HEK293 (cell line): Measurements from ENCODE around the gene LINC00632.

Source experiments
- CTCF ChIA-PET: fragments of 350-600 bp; formaldehyde crosslinking; extraction: SDS; loops from one replicate; lab custom pipeline; 2021; ENCODE audit warnings: antibody characterized with exemption; lab: Yijun Ruan, JAX
- POLR2A ChIA-PET: fragments of 300-600 bp; formaldehyde crosslinking; extraction: SDS; loops from one replicate; lab custom pipeline; 2020; ENCODE audit warnings: antibody characterized with exemption, inconsistent platforms; lab: Yijun Ruan, JAX
- H3K27ac ChIP-seq: fragments of 200-500 bp; sonication (Bioruptor generic); 2 replicates; pipeline ENCODE4 v1.5.1; 2014; ENCODE audit warnings: low read depth, low read length, control low read depth, inconsistent platforms; ENCODE audit errors: extremely low read depth
- H3K36me3 ChIP-seq, 2 experiments: fragments of 200-500 bp in 1 of 2; sonication (Bioruptor generic) in 1 of 2; 1 replicate in 1 of 2; 2 replicates in 1 of 2; pipeline ENCODE4 v1.5.1; 2014 to 2017; ENCODE audit warnings: inconsistent platforms in 2 of 2, low read length in 2 of 2; ENCODE audit not compliant: control insufficient read depth in 2 of 2, insufficient read depth in 1 of 2
- H3K4me1 ChIP-seq: fragments of 200-500 bp; sonication (Bioruptor generic); 2 replicates; pipeline ENCODE4 v1.5.1; 2014; ENCODE audit warnings: mild to moderate bottlenecking, low read length, inconsistent platforms; ENCODE audit not compliant: control insufficient read depth, insufficient read depth
- H3K4me3 ChIP-seq: 2 replicates; pipeline ENCODE4 v1.5.1; 2011; ENCODE audit warnings: low read depth, mild to moderate bottlenecking, control low read depth, low read length, moderate library complexity
- H3K9me3 ChIP-seq: fragments of 200-500 bp; sonication (Bioruptor generic); 2 replicates; pipeline ENCODE4 v1.5.1; 2014; ENCODE audit warnings: low read depth, low read length, inconsistent platforms; ENCODE audit not compliant: control insufficient read depth, insufficient read depth
- EGR2 ChIP-seq: fragments of 450-650 bp; formaldehyde crosslinking; IDR thresholded peaks from 2 replicates; pipeline ENCODE4 v1.5.1; 2016; ENCODE audit warnings: low read depth, missing biosample characterization, missing genetic modification characterization
- GFI1B ChIP-seq: fragments of 450-650 bp; formaldehyde crosslinking; IDR thresholded peaks from 2 replicates; pipeline ENCODE4 v1.5.1; 2016; ENCODE audit warnings: missing biosample characterization, missing genetic modification characterization
- GLI2 ChIP-seq: fragments of 450-650 bp; formaldehyde crosslinking; IDR thresholded peaks from 2 replicates; pipeline ENCODE4; 2017; ENCODE audit warnings: missing biosample characterization, missing genetic modification characterization, low read depth, borderline replicate concordance
- KLF1 ChIP-seq: fragments of 450-650 bp; formaldehyde crosslinking; IDR thresholded peaks from 2 replicates; pipeline ENCODE4 v1.5.1; 2016; ENCODE audit warnings: missing biosample characterization, missing genetic modification characterization
- KLF7 ChIP-seq: fragments of 450-650 bp; formaldehyde crosslinking; IDR thresholded peaks from 2 replicates; pipeline ENCODE4 v1.5.1; 2016; ENCODE audit warnings: missing biosample characterization, missing genetic modification characterization, borderline replicate concordance
- PRDM4 ChIP-seq: fragments of 450-650 bp; formaldehyde crosslinking; IDR thresholded peaks from 2 replicates; pipeline ENCODE4 v1.5.1; 2017; ENCODE audit warnings: missing biosample characterization, missing genetic modification characterization
- REPIN1 ChIP-seq: fragments of 450-650 bp; formaldehyde crosslinking; IDR thresholded peaks from 2 replicates; pipeline ENCODE4 v1.5.1; 2017; ENCODE audit warnings: missing biosample characterization, missing genetic modification characterization, low read depth
- SCRT1 ChIP-seq: fragments of 450-650 bp; formaldehyde crosslinking; IDR thresholded peaks from 2 replicates; pipeline ENCODE4 v1.5.1; 2016; ENCODE audit warnings: missing biosample characterization, missing genetic modification characterization, borderline replicate concordance
- SP3 ChIP-seq: fragments of 450-650 bp; formaldehyde crosslinking; IDR thresholded peaks from 2 replicates; pipeline ENCODE4 v1.5.1; 2016; ENCODE audit warnings: missing biosample characterization, missing genetic modification characterization
- WT1 ChIP-seq: fragments of 450-650 bp; formaldehyde crosslinking; IDR thresholded peaks from 2 replicates; pipeline ENCODE4 v1.5.1; 2016; ENCODE audit warnings: missing biosample characterization, missing genetic modification characterization
- ZBTB17 ChIP-seq: fragments of 450-650 bp; formaldehyde crosslinking; IDR thresholded peaks from 2 replicates; pipeline ENCODE4 v1.5.1; 2016; ENCODE audit warnings: missing biosample characterization, missing genetic modification characterization
- ZFP41 ChIP-seq: fragments of 450-650 bp; formaldehyde crosslinking; IDR thresholded peaks from 2 replicates; pipeline ENCODE4 v1.5.1; 2016; ENCODE audit warnings: missing biosample characterization, missing genetic modification characterization, borderline replicate concordance
- ZNF114 ChIP-seq: fragments of 450-650 bp; formaldehyde crosslinking; IDR thresholded peaks from 2 replicates; pipeline ENCODE4 v1.5.0; 2017; ENCODE audit warnings: missing biosample characterization, missing genetic modification characterization
- ZNF155 ChIP-seq: fragments of 450-650 bp; formaldehyde crosslinking; IDR thresholded peaks from 2 replicates; pipeline ENCODE4 v1.5.1; 2016; ENCODE audit warnings: missing biosample characterization, missing genetic modification characterization
- ZNF202 ChIP-seq: fragments of 450-650 bp; formaldehyde crosslinking; IDR thresholded peaks from 2 replicates; pipeline ENCODE4 v1.5.1; 2016; ENCODE audit warnings: missing biosample characterization, missing genetic modification characterization, borderline replicate concordance
- ZNF274 ChIP-seq, 2 experiments: fragments of 200-500 bp in 1 of 2; fragments of 450-650 bp in 1 of 2; sonication (Bioruptor generic) in 1 of 2; formaldehyde crosslinking in 1 of 2; IDR thresholded peaks; 2 replicates each; pipeline versions ENCODE4 v1.5.1 to v1.6.1; 2014 to 2016; ENCODE audit warnings: borderline replicate concordance in 1 of 2, inconsistent platforms in 1 of 2, low read length in 1 of 2, missing biosample characterization in 1 of 2, missing genetic modification characterization in 1 of 2
- ZNF518A ChIP-seq: fragments of 450-650 bp; formaldehyde crosslinking; conservative IDR thresholded peaks from 2 replicates; pipeline ENCODE4 v1.5.1; 2016; ENCODE audit warnings: low read depth, missing biosample characterization, missing genetic modification characterization
- ZNF785 ChIP-seq: fragments of 450-650 bp; formaldehyde crosslinking; IDR thresholded peaks from 2 replicates; pipeline ENCODE4 v1.5.1; 2016; ENCODE audit warnings: missing biosample characterization, missing genetic modification characterization
- ZNF830 ChIP-seq: fragments of 450-650 bp; IDR thresholded peaks from 2 replicates; pipeline ENCODE4 v1.5.0; 2018; ENCODE audit warnings: missing biosample characterization, missing genetic modification characterization, low read depth, mild to moderate bottlenecking, moderate library complexity
- ZSCAN30 ChIP-seq: fragments of 450-650 bp; IDR thresholded peaks from 2 replicates; pipeline ENCODE4 v1.5.1; 2018; ENCODE audit warnings: missing biosample characterization, mild to moderate bottlenecking, missing genetic modification characterization, moderate library complexity
- ZXDB ChIP-seq: fragments of 450-650 bp; formaldehyde crosslinking; IDR thresholded peaks from 2 replicates; pipeline ENCODE4 v1.5.1; 2016; ENCODE audit warnings: missing biosample characterization, missing genetic modification characterization
- TF ChIP-seq, protein P1 (sequence below): fragments of 450-650 bp; formaldehyde crosslinking; IDR thresholded peaks from 2 replicates; pipeline ENCODE4 v1.5.1; 2016; ENCODE audit warnings: missing biosample characterization, missing genetic modification characterization

Gene LINC00632

DNA sequence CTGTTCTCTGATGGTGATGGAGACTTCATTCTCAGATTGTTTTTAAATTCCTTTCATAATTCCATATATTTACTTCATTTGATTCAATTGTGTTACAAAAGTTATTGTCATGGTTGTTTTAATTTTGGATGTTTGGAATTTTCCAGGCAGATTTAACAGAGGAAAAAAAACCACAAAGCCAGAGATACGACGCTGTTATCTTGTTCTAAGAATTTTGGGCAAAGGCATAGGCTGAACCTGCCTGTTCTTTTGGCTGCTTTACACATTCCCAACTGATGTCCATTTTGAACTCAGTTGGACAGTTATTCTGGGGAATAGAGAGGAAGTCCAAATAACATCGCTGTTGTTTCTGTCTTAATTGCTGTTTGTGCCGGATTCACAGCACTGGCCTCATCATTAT is 65.7 kb downstream of the LINC00632 start:
- no peak overlapping the region for H3K4me3 ChIP-seq
- H3K27ac ChIP-seq, result no peak overlapping the region
- no peaks in the 10 kb centered on the region for H3K4me1 ChIP-seq
- TF ChIP-seq ZFP41 (tag by site-specific recombination) (no peak), GLI2 (no peak), REPIN1 (tag by site-specific recombination) (no peak)
- no peaks in the 10 kb centered on the region for H3K9me3 ChIP-seq
- ChIA-PET CTCF (interaction anchor here (1.3 kb wide), 1 partner anchor 9 kb away, joined by 3 read pairs; no protein-coding TSS in a partner anchor), POLR2A (no interaction called here)
- peaks cover 0 to 19% of the 10 kb centered on the region in 2 experiments; a peak in 1 of 3 replicates for H3K36me3 ChIP-seq

GRCh38 chrX:140776320-140776719 is 66.8 kb downstream of the LINC00632 start:
- ChIA-PET POLR2A (no interaction called here), CTCF (interaction anchor here (0.7 kb wide), 1 partner anchor 381 kb away, joined by 4 read pairs; no protein-coding TSS in a partner anchor)
- no peak overlapping the region for H3K27ac ChIP-seq
- no peak for TF ChIP-seq ZNF518A (tag by site-specific recombination)
- no peak for TF ChIP-seq ZNF155 (tag by site-specific recombination)
- no peak for TF ChIP-seq ZBTB17
- TF ChIP-seq ZSCAN30 (tag by site-specific recombination), result no peak
- TF ChIP-seq EGR2 (tag by site-specific recombination), result no peak
- no peak for TF ChIP-seq KLF7 (tag by site-specific recombination)
- no peak for TF ChIP-seq GLI2
- TF ChIP-seq ZNF830 (tag by site-specific recombination), result no peak
- TF ChIP-seq ZNF202 (tag by site-specific recombination), result no peak
- TF ChIP-seq GFI1B (tag by site-specific recombination), result no peak
- no peak for TF ChIP-seq ZNF785
- no peak for TF ChIP-seq ZNF274 (IDR thresholded peaks at IDR 0.05; ENCODE audit: low read length)
- no peak for TF ChIP-seq ZNF274 (tag by site-specific recombination; IDR thresholded peaks at IDR 0.05; ENCODE audit: borderline replicate concordance)
- TF ChIP-seq ZXDB, result no peak
- no peak for TF ChIP-seq KLF1 (tag by site-specific recombination)
- TF ChIP-seq WT1, result no peak
- no peak for TF ChIP-seq SP3 (tag by site-specific recombination)
- TF ChIP-seq, protein P1, sequence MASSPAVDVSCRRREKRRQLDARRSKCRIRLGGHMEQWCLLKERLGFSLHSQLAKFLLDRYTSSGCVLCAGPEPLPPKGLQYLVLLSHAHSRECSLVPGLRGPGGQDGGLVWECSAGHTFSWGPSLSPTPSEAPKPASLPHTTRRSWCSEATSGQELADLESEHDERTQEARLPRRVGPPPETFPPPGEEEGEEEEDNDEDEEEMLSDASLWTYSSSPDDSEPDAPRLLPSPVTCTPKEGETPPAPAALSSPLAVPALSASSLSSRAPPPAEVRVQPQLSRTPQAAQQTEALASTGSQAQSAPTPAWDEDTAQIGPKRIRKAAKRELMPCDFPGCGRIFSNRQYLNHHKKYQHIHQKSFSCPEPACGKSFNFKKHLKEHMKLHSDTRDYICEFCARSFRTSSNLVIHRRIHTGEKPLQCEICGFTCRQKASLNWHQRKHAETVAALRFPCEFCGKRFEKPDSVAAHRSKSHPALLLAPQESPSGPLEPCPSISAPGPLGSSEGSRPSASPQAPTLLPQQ (tag by site-specific recombination), result no peak
- TF ChIP-seq ZNF114, result no peak
- no peak for TF ChIP-seq SCRT1 (tag by site-specific recombination)
- no peak for TF ChIP-seq PRDM4 (tag by site-specific recombination)
- H3K9me3 ChIP-seq, result no peaks in the 10 kb centered on the region
- peaks cover 0 to 19% of the 10 kb centered on the region in 2 experiments; a peak in 1 of 3 replicates for H3K36me3 ChIP-seq
- no peaks in the 10 kb centered on the region for H3K4me1 ChIP-seq
- H3K4me3 ChIP-seq, result no peak overlapping the region
